Measurements from ENCODE around the gene PTPRR. TPM values are rescaled to one million over a fixed set of nuclear protein-coding genes. Genes with fewer than 3 reads are reported as not detected.
"Not testable (repeated sequence)": the region's sequence is repeated elsewhere in the genome, so short reads cannot be mapped to it uniquely, and the experiment has no call there.

Gene PTPRR
- total and polyA plus RNA-seq, 2 donors (not counting 3 experiments of a cell fraction or from before 2014, with no cell fraction given) = 0.46 to 1.1 TPM

GRCh38 chr12:70809887-70810286, 110.7 kb downstream of the PTPRR start:
- intact Hi-C loops (cut with micrococcal nuclease) (no loop called here), dilution Hi-C loops (cut with MboI; ENCODE audit: extremely low pct_ligation_motif_present, low sequenced_read_pairs) (no loop called here)
- Histone ChIP-seq H3K79me2 (ENCODE audit: control insufficient read depth, insufficient read depth, low read length) (no peaks in the 10 kb centered on the region), H3K9me1 (replicated peaks; ENCODE audit: control insufficient read depth, extremely low read depth, insufficient read depth, low read length) (no peaks in the 10 kb centered on the region), H3K9me3 (replicated peaks; ENCODE audit: control insufficient read depth, insufficient read depth, low read length) (no peaks in the 10 kb centered on the region), H3K9ac (replicated peaks; ENCODE audit: extremely low read depth, insufficient read depth, low read length) (no peak overlapping the region), H3K36me3 (ENCODE audit: control insufficient read depth in 2 of 2, extremely low read depth in 1 of 2, insufficient read depth in 2 of 2, low read length in 2 of 2) (no peaks in the 10 kb centered on the region), H3K4me2 (ENCODE audit: insufficient read depth, low read length) (no peak overlapping the region), H4K20me1 (replicated peaks; ENCODE audit: control insufficient read depth, extremely low read depth, insufficient read depth, low read length) (no peaks in the 10 kb centered on the region), H2AFZ (ENCODE audit: low read depth, low read length) (no peak overlapping the region), H3K4me3 (replicated peaks in 1 of 3; ENCODE audit: insufficient read depth in 1 of 3, low read depth in 1 of 3, low read length in 3 of 3) (no peak overlapping the region), H3K27me3 (ENCODE audit: control insufficient read depth in 2 of 2, insufficient read depth in 2 of 2, low read length in 2 of 2) (peaks cover 2 to 4% of the 10 kb centered on the region in 2 experiments), H3K4me1 (ENCODE audit: control insufficient read depth, extremely low read depth, insufficient read depth, low read length) (no peaks in the 10 kb centered on the region), H3K27ac (ENCODE audit: insufficient read depth, low read depth, low read length) (no peak overlapping the region)
- BruUV-seq (replicated peaks) = no TSS peak
- no peak for TF ChIP-seq JUN (IDR thresholded peaks at IDR 0.05; ENCODE audit: borderline replicate concordance, insufficient read depth, insufficient read length, low read depth)
- no peak for TF ChIP-seq EZH2 (IDR thresholded peaks at IDR 0.05; ENCODE audit: borderline replicate concordance, low read depth, low read length, severe bottlenecking)
- TF ChIP-seq MAX (IDR thresholded peaks at IDR 0.05; ENCODE audit: insufficient read depth, insufficient read length) = no peak
- no peak for TF ChIP-seq MYC (IDR thresholded peaks at IDR 0.05; ENCODE audit: low read depth, low read length)
- no peak for TF ChIP-seq CTCF (IDR thresholded peaks at IDR 0.05; ENCODE audit: extremely low read depth in 1 of 2, insufficient read depth in 1 of 2, low read depth in 1 of 2, low read length in 2 of 2)
- TF ChIP-seq GATA2 (IDR thresholded peaks at IDR 0.05; ENCODE audit: insufficient read depth, insufficient read length, low read depth, low read length) = no peak
- TF ChIP-seq POLR2A (IDR thresholded peaks at IDR 0.05; ENCODE audit: low read depth, low read length) = no peak
- no peak for TF ChIP-seq POLR2AphosphoS5 (IDR thresholded peaks at IDR 0.05; ENCODE audit: insufficient read depth, low read depth, low read length)
- no peak for TF ChIP-seq FOS (IDR thresholded peaks at IDR 0.05; ENCODE audit: borderline replicate concordance, insufficient read depth, low read length)
- FAIRE-seq (no peak), DNase-seq (ENCODE audit: low read depth, low spot score) (no peak)
- ChIA-PET POLR2A (no interaction called here), CTCF (no interaction called here)

- DNase-seq (ENCODE audit: low read depth, low spot score); H3K9ac ChIP-seq (replicated peaks; ENCODE audit: extremely low read depth, insufficient read depth, low read length); H3K4me3 ChIP-seq (replicated peaks in 1 of 3; ENCODE audit: insufficient read depth in 1 of 3, low read depth in 1 of 3, low read length in 3 of 3); H2AFZ ChIP-seq (ENCODE audit: low read depth, low read length); BruUV-seq (replicated peaks); POLR2A ChIA-PET; dilution Hi-C loops (cut with MboI; ENCODE audit: extremely low pct_ligation_motif_present, low sequenced_read_pairs); H3K27ac ChIP-seq (ENCODE audit: insufficient read depth, low read depth, low read length); FAIRE-seq; H3K9me1 ChIP-seq (replicated peaks; ENCODE audit: control insufficient read depth, extremely low read depth, insufficient read depth, low read length); H3K79me2 ChIP-seq (ENCODE audit: control insufficient read depth, insufficient read depth, low read length); H3K4me2 ChIP-seq (ENCODE audit: insufficient read depth, low read length); H4K20me1 ChIP-seq (replicated peaks; ENCODE audit: control insufficient read depth, extremely low read depth, insufficient read depth, low read length); intact Hi-C loops (cut with micrococcal nuclease); CTCF ChIA-PET; H3K4me1 ChIP-seq (ENCODE audit: control insufficient read depth, extremely low read depth, insufficient read depth, low read length); H3K27me3 ChIP-seq (ENCODE audit: control insufficient read depth in 2 of 2, insufficient read depth in 2 of 2, low read length in 2 of 2); H3K9me3 ChIP-seq (replicated peaks; ENCODE audit: control insufficient read depth, insufficient read depth, low read length); H3K36me3 ChIP-seq (ENCODE audit: control insufficient read depth in 2 of 2, extremely low read depth in 1 of 2, insufficient read depth in 2 of 2, low read length in 2 of 2): not testable (repeated sequence)
Measured at GRCh38 chr12:70807993-70808392, 112.5 kb downstream of the PTPRR start.
